HG02571 (cell line): ENCODE data around the gene C14orf132.
"Not testable (repeated sequence)": the region's sequence is repeated elsewhere in the genome, so short reads cannot be mapped to it uniquely, and the experiment has no call there.

Experiments used
- ATAC-seq: cut with Tn5 transposase; IDR thresholded peaks from one replicate; pipeline ENCODE4 v1.9.1; 2021; ENCODE audit warnings: mild to moderate bottlenecking, moderate library complexity; ENCODE audit not compliant: unreplicated experiment

Gene C14orf132

GRCh38 chr14:96058576-96059200 lies 19.5 kb downstream of the C14orf132 start:
- ATAC-seq, result no peak

GRCh38 chr14:96059519-96060135 lies 20.5 kb downstream of the C14orf132 start:
- no peak for ATAC-seq

- no peak for ATAC-seq
These were observed 21.2 kb downstream of the C14orf132 start for GRCh38 chr14:96060186-96060933.

DNA sequence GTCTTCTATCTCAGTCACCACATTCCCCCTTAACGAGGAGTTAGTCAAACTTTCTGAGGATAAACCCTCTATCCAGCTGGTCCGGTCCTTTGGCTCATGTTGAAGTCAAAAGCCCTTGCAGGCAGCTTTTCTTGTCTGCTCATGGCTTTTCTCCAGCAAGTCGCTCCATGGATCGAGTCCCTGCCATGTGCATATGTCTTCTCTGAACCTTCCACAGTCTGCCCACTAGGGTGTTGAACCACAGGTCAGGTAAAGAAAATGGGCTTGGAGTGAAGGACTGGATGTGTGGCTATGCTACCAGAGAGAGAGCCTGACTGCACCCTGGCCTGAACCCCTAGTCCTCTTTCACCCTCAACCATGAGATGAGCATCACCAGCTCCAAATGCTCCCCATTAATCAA lies 22.8 kb downstream of the C14orf132 start:
- no peak for ATAC-seq

GRCh38 chr14:96062506-96062905 lies 23.3 kb downstream of the C14orf132 start:
- no peak for ATAC-seq

- ATAC-seq, result no peak
These were observed 25.7 kb downstream of the C14orf132 start for GRCh38 chr14:96064866-96065265.

- ATAC-seq, result no peak
These were observed 26.7 kb downstream of the C14orf132 start for GRCh38 chr14:96065661-96066459.

GRCh38 chr14:96066976-96067375 lies 27.8 kb downstream of the C14orf132 start:
- no peak for ATAC-seq

GRCh38 chr14:96067985-96068930 lies 29.1 kb downstream of the C14orf132 start:
- no peak for ATAC-seq

GRCh38 chr14:96069421-96069820 lies 30.3 kb downstream of the C14orf132 start:
- no peak for ATAC-seq

DNA sequence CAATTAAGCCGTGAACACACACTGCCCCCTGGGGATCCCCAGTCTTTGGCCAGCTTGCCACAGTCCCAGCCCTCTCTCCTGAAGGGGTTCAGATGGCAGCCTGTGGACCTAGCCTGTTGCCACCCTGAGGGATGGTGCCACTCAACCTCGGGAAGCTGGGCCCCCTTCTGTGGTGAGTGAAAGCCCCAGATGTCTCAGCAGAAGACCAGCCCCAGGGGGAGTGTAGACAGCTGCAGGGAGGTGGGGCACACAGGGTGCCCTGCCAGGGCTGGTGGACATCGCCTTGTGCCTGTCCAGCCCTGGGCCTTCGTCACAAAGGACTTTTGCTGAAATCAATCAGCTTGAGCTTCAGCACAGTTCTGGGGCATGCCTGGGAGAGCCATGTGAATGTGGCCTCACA lies 32.4 kb downstream of the C14orf132 start:
- ATAC-seq, result no peak

- no peak for ATAC-seq
These were observed 32.9 kb downstream of the C14orf132 start for GRCh38 chr14:96072076-96072475.

DNA sequence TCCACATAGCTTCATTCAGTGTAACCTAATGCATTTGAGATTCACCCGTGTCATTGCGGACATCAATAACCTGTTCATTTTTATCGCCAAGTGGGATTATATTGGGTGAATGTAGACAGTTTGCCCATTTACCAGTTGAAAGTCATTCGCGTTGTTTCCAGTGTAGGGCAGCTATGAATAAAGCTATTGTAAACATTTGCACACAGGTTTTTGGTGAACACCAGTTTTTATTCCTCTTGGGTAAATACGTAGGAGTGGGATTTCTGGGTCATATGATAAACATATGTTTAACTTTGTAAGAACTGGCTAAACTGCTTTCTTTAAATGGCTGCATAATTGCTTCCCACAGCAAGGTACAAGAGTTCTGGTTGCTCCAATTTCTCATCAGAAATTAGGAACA lies 33.6 kb downstream of the C14orf132 start:
- no peak for ATAC-seq

DNA sequence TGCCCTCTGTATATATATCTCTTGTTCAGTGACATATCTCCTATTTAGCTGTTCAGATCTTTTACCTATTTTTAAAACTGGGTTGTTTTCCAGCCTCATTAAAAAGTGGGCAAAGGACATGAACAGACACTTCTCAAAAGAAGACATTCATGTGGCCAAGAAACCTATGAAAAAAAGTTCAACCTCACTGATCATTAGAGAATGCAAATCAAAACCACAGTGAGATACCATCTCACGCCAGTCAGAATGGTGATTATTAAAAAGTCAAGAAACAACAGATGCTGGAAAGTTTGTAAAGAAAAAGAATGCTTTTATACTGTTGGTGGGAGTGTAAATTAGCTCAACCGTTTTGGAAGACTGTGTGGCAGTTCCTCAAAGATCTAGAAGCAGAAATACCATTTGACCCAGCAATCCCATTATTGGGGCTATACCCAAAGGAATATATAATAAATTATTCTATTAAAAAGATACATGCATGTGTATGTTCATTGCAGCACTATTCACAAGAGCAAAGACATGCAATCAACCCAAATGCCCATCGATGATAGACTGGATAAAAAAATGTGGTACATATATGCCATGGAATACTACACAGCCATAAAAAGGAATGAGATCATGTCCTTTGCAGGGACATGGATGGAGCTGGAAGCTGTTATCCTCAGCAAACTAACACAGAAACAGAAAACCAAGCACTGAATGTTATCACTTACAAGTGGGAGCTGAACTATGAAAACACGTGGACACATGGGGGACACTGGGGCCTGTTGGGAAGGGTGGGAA lies 34.3 kb downstream of the C14orf132 start:
- not testable (repeated sequence) for ATAC-seq

DNA sequence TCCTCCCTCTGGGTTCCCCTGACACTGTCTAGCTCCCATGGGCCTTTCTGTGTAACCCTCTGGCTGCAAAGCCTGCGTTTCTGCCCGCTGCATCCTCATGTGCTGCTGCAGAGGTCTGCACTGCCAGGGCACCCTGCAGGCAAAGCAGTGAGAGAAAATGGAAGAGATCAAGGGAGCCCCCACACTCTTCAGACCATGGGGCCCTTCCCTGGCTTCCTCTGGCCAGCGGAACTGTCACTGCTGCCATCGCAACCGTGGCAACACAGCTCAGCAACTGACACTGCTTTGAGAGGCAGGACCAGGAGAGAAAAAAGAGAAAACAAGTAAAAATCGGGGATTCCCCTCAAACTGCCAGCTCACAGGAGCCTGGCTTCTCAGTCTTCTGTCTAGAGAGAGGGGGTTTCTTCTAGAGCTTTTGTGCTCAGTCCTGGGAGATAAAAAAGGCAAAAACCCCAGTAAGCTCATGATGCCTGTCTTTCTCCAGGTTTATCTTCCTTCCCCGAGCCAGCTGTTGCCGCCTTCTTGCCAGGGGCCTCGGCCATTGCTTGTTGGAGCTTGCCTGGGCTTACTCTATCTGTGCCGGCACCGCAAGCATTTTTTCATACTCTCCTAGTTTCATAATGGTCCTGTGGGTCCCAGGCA lies 38.9 kb downstream of the C14orf132 start:
- no peak for ATAC-seq

GRCh38 chr14:96078625-96079016 lies 39.5 kb downstream of the C14orf132 start:
- no peak for ATAC-seq

GRCh38 chr14:96079066-96079465 lies 39.9 kb downstream of the C14orf132 start:
- ATAC-seq, result no peak

GRCh38 chr14:96080571-96080970 lies 41.4 kb downstream of the C14orf132 start:
- ATAC-seq, result no peak

DNA sequence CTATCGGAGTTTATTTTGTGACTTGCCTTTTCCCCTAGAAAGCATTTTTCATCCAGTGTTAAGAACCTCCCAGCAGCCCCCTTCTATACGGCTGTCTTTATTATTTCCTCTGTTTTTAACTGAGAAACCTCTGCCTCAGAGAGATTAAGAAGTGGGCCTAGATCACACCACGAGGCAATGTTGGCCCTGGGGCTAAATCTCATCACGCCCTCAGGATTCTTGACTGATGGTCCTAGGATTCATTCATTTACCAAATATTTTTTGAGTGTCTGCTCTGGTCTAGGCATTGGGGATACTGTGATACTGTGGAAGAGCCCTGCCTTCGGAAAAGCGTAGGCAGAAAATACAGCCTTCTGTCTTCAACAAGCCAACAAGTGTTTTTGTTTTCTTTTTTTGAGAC lies 42.1 kb downstream of the C14orf132 start:
- ATAC-seq, result no peak
